Esophagus squamous epithelium (tissue), 4 donors: ENCODE data around the gene GALNT13.

Experiments used
- CTCF ChIP-seq, 6 experiments: fragments of 450-650 bp in 4 of 6; fragments of 200-600 bp in 2 of 6; sonication (generic) in 2 of 6; IDR thresholded peaks; one replicate each; pipeline ENCODE4 v1.5.1; 2016 to 2019; ENCODE audit warnings: antibody characterized with exemption in 6 of 6, mild to moderate bottlenecking in 4 of 6, moderate library complexity in 4 of 6
- POLR2A ChIP-seq, 4 donors: fragments of 450-650 bp; IDR thresholded peaks; one replicate each; pipeline ENCODE4 v1.6.1; 2017; ENCODE audit warnings: antibody characterized with exemption in 4 of 4, mild to moderate bottlenecking in 4 of 4, moderate library complexity in 3 of 4

GRCh38 chr2:154231021-154231420, 359.3 kb downstream of the GALNT13 start:
- TF ChIP-seq CTCF (IDR thresholded peaks at IDR 0.05), result no peak
- no peak for TF ChIP-seq POLR2A (IDR thresholded peaks at IDR 0.05)
